SK-N-MC (cell line): ENCODE results near the gene BAMBI.

Source experiments
- FOXP2 ChIP-seq: optimal IDR thresholded peaks from 2 replicates; pipeline ENCODE3; 2011; ENCODE audit warnings: mild to moderate bottlenecking, moderate library complexity; ENCODE audit not compliant: insufficient read depth; ENCODE audit errors: extremely low read length, control extremely low read depth
- POLR2AphosphoS5 ChIP-seq: IDR thresholded peaks from 2 replicates; pipeline ENCODE4 v1.6.1; 2012; ENCODE audit warnings: mild to moderate bottlenecking, low read depth, low read length, borderline replicate concordance

DNA sequence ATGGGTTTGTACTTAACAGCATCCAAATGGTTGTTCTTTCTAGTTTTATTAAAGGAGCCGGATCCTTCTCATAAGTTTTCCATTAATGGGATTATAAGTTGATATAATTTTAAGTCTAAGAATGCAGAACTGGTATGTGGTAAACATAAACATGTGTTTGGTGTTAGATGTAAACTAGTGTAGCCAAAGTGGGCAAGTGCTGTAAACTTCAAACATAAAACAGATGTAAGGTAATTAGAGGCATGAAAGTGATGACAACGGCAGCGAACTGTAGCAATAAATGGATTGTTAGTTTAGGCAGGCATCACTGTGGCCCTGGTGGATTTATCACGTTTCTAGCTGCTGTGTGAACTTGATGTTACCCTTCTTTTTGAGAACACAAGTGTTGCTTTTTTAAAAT is 37.9 kb downstream of the BAMBI start:
- TF ChIP-seq FOXP2 (no peak), POLR2AphosphoS5 (no peak)
